K562 (cell line): ENCODE data around the gene SRF.

Source experiments
- ATF7 ChIP-seq: fragments of 450-650 bp; IDR thresholded peaks from 2 replicates; pipeline ENCODE4 v1.7.1; 2014; ENCODE audit warnings: mild to moderate bottlenecking, moderate library complexity
- CHD2 ChIP-seq: IDR thresholded peaks from 2 replicates; pipeline ENCODE4 v1.6.1; 2011; ENCODE audit warnings: low read depth, low read length
- EP300 ChIP-seq: IDR thresholded peaks from 2 replicates; pipeline ENCODE4 v1.6.1; 2012; ENCODE audit warnings: low read length, improper control_type of control experiment
- FUS ChIP-seq: fragments of 200-400 bp; formaldehyde crosslinking; optimal IDR thresholded peaks from 2 replicates; pipeline ENCODE3; 2017; ENCODE audit warnings: low read depth, low read length
- HDAC2 ChIP-seq: fragments of 450-650 bp; IDR thresholded peaks from 2 replicates; pipeline ENCODE4 v1.6.1; 2016; ENCODE audit warnings: mild to moderate bottlenecking
- MYBL2 ChIP-seq, 2 experiments: fragments of 450-650 bp in 1 of 2; sonication (generic) in 1 of 2; formaldehyde crosslinking in 1 of 2; IDR thresholded peaks; 2 replicates each; pipeline versions ENCODE4 v1.6.1 to v1.8.1; 2017 to 2022; ENCODE audit warnings: borderline replicate concordance in 1 of 2, inconsistent platforms in 1 of 2, low read depth in 1 of 2, mild to moderate bottlenecking in 1 of 2, missing genetic modification reagents in 1 of 2, moderate library complexity in 1 of 2
- NFATC3 ChIP-seq: fragments of 450-650 bp; IDR thresholded peaks from 2 replicates; pipeline ENCODE4 v1.6.1; 2017; ENCODE audit warnings: mild to moderate bottlenecking
- POLR2A ChIP-seq: fragments of 450-650 bp; conservative IDR thresholded peaks from 2 replicates; pipeline ENCODE4 v1.6.1; 2016
- SMARCB1 ChIP-seq: IDR thresholded peaks from 2 replicates; pipeline ENCODE4 v1.6.1; 2011; ENCODE audit warnings: improper control_type of control experiment, low read depth; ENCODE audit not compliant: insufficient read length
- TARDBP ChIP-seq: fragments of 450-650 bp; IDR thresholded peaks from 2 replicates; pipeline ENCODE4 v1.6.1; 2016
- ZNF57 ChIP-seq: fragments of 450-650 bp; formaldehyde crosslinking; IDR thresholded peaks from 2 replicates; pipeline ENCODE4 v1.4.0; 2020; ENCODE audit warnings: mild to moderate bottlenecking, moderate library complexity
- TF ChIP-seq, protein P1 (sequence below): fragments of 450-650 bp; conservative IDR thresholded peaks from 2 replicates; pipeline ENCODE4 v1.6.1; 2016; ENCODE audit warnings: missing genetic modification characterization, low read depth, mild to moderate bottlenecking, control low read depth, missing compliant biosample characterization
- TF ChIP-seq, protein P2 (sequence below): fragments of 450-650 bp; IDR thresholded peaks from 2 replicates; pipeline ENCODE4 v1.6.1; 2016; ENCODE audit warnings: missing biosample characterization, missing genetic modification characterization

DNA sequence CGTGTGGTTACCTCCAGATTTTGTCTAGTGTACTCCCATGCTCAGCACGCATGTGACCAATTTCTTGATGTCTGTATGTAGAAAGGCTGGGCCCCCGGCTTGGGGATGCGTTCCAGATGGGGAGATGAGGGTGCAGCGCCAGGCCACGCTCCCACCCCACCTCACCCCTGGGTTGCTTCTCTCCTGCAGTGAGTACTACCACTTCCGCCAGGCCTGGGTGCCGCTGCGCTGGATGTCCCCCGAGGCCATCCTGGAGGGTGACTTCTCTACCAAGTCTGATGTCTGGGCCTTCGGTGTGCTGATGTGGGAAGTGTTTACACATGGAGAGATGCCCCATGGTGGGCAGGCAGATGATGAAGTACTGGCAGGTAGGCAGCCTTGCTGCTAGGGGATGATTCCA, 11.5 kb upstream of the SRF start:
- TF ChIP-seq EP300 (no peak), ZNF57 (no peak), HDAC2 (no peak), FUS (no peak), ATF7 (no peak), MYBL2 (IDR thresholded peaks at IDR 0.05; ENCODE audit: low read depth) (no peak), MYBL2 (CRISPR knock-in tag; IDR thresholded peaks at IDR 0.05; ENCODE audit: borderline replicate concordance) (no peak), SMARCB1 (no peak), NFATC3 (no peak), POLR2A (no peak), CHD2 (no peak), TARDBP (no peak)
- TF ChIP-seq, protein P1, sequence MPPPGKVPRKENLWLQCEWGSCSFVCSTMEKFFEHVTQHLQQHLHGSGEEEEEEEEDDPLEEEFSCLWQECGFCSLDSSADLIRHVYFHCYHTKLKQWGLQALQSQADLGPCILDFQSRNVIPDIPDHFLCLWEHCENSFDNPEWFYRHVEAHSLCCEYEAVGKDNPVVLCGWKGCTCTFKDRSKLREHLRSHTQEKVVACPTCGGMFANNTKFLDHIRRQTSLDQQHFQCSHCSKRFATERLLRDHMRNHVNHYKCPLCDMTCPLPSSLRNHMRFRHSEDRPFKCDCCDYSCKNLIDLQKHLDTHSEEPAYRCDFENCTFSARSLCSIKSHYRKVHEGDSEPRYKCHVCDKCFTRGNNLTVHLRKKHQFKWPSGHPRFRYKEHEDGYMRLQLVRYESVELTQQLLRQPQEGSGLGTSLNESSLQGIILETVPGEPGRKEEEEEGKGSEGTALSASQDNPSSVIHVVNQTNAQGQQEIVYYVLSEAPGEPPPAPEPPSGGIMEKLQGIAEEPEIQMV (tag): no peak
- TF ChIP-seq, protein P2, sequence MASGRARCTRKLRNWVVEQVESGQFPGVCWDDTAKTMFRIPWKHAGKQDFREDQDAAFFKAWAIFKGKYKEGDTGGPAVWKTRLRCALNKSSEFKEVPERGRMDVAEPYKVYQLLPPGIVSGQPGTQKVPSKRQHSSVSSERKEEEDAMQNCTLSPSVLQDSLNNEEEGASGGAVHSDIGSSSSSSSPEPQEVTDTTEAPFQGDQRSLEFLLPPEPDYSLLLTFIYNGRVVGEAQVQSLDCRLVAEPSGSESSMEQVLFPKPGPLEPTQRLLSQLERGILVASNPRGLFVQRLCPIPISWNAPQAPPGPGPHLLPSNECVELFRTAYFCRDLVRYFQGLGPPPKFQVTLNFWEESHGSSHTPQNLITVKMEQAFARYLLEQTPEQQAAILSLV (tag): no peak
